HEK293 (cell line): ENCODE measurements around the gene CDC42BPA.

ENCODE experiments used
- CTCF ChIP-seq: fragments of 450-650 bp; formaldehyde crosslinking; IDR thresholded peaks from 2 replicates; pipeline ENCODE4 v1.5.1; 2016; ENCODE audit warnings: missing biosample characterization, missing genetic modification characterization
- MYNN ChIP-seq: fragments of 450-650 bp; formaldehyde crosslinking; IDR thresholded peaks from 2 replicates; pipeline ENCODE4 v1.5.1; 2016; ENCODE audit warnings: missing biosample characterization, missing genetic modification characterization, borderline replicate concordance
- WT1 ChIP-seq: fragments of 450-650 bp; formaldehyde crosslinking; IDR thresholded peaks from 2 replicates; pipeline ENCODE4 v1.5.1; 2016; ENCODE audit warnings: missing biosample characterization, missing genetic modification characterization
- ZBTB21 ChIP-seq: fragments of 450-650 bp; formaldehyde crosslinking; IDR thresholded peaks from 2 replicates; pipeline ENCODE4 v1.5.1; 2017; ENCODE audit warnings: missing biosample characterization, missing genetic modification characterization
- ZBTB7A ChIP-seq: fragments of 450-650 bp; formaldehyde crosslinking; IDR thresholded peaks from 2 replicates; pipeline ENCODE4 v1.5.1; 2016; ENCODE audit warnings: low read depth, missing biosample characterization, missing genetic modification characterization
- ZFP69B ChIP-seq: fragments of 450-650 bp; formaldehyde crosslinking; IDR thresholded peaks from 2 replicates; pipeline ENCODE4 v1.5.1; 2016; ENCODE audit warnings: missing biosample characterization, missing genetic modification characterization
- ZNF114 ChIP-seq: fragments of 450-650 bp; formaldehyde crosslinking; IDR thresholded peaks from 2 replicates; pipeline ENCODE4 v1.5.0; 2017; ENCODE audit warnings: missing biosample characterization, missing genetic modification characterization
- ZNF473 ChIP-seq: fragments of 450-650 bp; formaldehyde crosslinking; IDR thresholded peaks from 2 replicates; pipeline ENCODE4 v1.5.1; 2017; ENCODE audit warnings: missing biosample characterization, missing genetic modification characterization
- ZNF510 ChIP-seq: fragments of 450-650 bp; formaldehyde crosslinking; IDR thresholded peaks from 2 replicates; pipeline ENCODE4 v1.5.1; 2018; ENCODE audit warnings: mild to moderate bottlenecking, missing genetic modification characterization, missing biosample characterization; ENCODE audit not compliant: insufficient replicate concordance
- ZNF629 ChIP-seq: fragments of 450-650 bp; formaldehyde crosslinking; IDR thresholded peaks from 2 replicates; pipeline ENCODE4 v1.5.1; 2017; ENCODE audit warnings: missing biosample characterization, missing genetic modification characterization
- ZNF768 ChIP-seq: fragments of 450-650 bp; formaldehyde crosslinking; IDR thresholded peaks from 2 replicates; pipeline ENCODE4 v1.5.1; 2018; ENCODE audit warnings: missing biosample characterization, mild to moderate bottlenecking, missing genetic modification characterization
- ZSCAN30 ChIP-seq: fragments of 450-650 bp; IDR thresholded peaks from 2 replicates; pipeline ENCODE4 v1.5.1; 2018; ENCODE audit warnings: missing biosample characterization, mild to moderate bottlenecking, missing genetic modification characterization, moderate library complexity

- no peak for TF ChIP-seq ZNF768
- TF ChIP-seq ZBTB7A (tag by site-specific recombination), result no peak
- no peak for TF ChIP-seq ZNF629 (tag by site-specific recombination)
- no peak for TF ChIP-seq CTCF (tag by site-specific recombination)
- TF ChIP-seq ZNF510, result no peak
- TF ChIP-seq ZFP69B (tag by site-specific recombination), result no peak
- TF ChIP-seq ZBTB21, result no peak
- TF ChIP-seq MYNN (tag by site-specific recombination), result no peak
- TF ChIP-seq ZNF473 (tag by site-specific recombination), result no peak
- peak; percentile 56; the same call in 1 of the 2 replicates for TF ChIP-seq WT1 (tag by site-specific recombination)
- no peak for TF ChIP-seq ZNF114 (tag by site-specific recombination)
- TF ChIP-seq ZSCAN30, result no peak
Observed at GRCh38 chr1:227357927-227358302, 39.6 kb upstream of the CDC42BPA start.
